NB4 (cell line): ENCODE measurements around the gene GJC1.

ENCODE experiments used
- DNase-seq: peaks from one replicate; pipeline ENCODE4 v3.0.0; 2010; ENCODE audit warnings: low read depth
- H3K4me3 ChIP-seq: one replicate; pipeline ENCODE4 v1.5.1; 2011; ENCODE audit warnings: mild to moderate bottlenecking, low read depth, low read length, moderate library complexity
- MYC ChIP-seq: IDR thresholded peaks from 2 replicates; pipeline ENCODE4 v1.6.1; 2011; ENCODE audit warnings: low read depth, low read length
- POLR2A ChIP-seq: IDR thresholded peaks from 2 replicates; pipeline ENCODE4 v1.6.1; 2011; ENCODE audit warnings: mild to moderate bottlenecking; ENCODE audit not compliant: insufficient read length; ENCODE audit errors: extremely low read depth
- TF ChIP-seq, protein P1 (sequence below): IDR thresholded peaks from one replicate; pipeline ENCODE4 v1.5.1; 2012; ENCODE audit warnings: low read depth, low read length
- TF ChIP-seq, protein P2 (sequence below): IDR thresholded peaks from 2 replicates; pipeline ENCODE4 v1.6.1; 2011; ENCODE audit warnings: low read depth, low read length

Gene GJC1

DNA sequence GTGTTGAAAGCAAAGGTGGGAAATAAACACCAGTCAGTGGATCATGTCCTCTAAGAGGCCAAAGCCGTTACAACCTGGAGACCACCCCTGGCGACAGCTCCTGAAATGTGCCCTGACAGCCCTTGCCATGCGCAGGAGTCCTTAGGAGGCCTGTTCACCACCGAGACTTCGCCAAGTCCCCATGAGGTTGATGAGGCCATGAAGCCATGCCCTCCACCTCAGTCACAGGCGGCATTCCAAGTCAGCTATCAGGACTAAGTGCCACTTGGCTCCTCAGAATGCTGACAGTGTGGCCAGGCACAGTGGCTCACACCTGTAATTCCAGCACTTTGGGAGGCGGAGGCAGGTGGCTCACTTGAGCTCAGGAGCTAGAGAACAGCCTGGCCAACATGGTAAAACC lies 44.2 kb downstream of the GJC1 start:
- no peak for DNase-seq
- TF ChIP-seq POLR2A (no peak), MYC (no peak)
- TF ChIP-seq, protein P1, sequence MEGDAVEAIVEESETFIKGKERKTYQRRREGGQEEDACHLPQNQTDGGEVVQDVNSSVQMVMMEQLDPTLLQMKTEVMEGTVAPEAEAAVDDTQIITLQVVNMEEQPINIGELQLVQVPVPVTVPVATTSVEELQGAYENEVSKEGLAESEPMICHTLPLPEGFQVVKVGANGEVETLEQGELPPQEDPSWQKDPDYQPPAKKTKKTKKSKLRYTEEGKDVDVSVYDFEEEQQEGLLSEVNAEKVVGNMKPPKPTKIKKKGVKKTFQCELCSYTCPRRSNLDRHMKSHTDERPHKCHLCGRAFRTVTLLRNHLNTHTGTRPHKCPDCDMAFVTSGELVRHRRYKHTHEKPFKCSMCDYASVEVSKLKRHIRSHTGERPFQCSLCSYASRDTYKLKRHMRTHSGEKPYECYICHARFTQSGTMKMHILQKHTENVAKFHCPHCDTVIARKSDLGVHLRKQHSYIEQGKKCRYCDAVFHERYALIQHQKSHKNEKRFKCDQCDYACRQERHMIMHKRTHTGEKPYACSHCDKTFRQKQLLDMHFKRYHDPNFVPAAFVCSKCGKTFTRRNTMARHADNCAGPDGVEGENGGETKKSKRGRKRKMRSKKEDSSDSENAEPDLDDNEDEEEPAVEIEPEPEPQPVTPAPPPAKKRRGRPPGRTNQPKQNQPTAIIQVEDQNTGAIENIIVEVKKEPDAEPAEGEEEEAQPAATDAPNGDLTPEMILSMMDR = no peak
- TF ChIP-seq, protein P2, sequence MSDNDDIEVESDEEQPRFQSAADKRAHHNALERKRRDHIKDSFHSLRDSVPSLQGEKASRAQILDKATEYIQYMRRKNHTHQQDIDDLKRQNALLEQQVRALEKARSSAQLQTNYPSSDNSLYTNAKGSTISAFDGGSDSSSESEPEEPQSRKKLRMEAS = no peak
- H3K4me3 ChIP-seq = no peak overlapping the region

DNA sequence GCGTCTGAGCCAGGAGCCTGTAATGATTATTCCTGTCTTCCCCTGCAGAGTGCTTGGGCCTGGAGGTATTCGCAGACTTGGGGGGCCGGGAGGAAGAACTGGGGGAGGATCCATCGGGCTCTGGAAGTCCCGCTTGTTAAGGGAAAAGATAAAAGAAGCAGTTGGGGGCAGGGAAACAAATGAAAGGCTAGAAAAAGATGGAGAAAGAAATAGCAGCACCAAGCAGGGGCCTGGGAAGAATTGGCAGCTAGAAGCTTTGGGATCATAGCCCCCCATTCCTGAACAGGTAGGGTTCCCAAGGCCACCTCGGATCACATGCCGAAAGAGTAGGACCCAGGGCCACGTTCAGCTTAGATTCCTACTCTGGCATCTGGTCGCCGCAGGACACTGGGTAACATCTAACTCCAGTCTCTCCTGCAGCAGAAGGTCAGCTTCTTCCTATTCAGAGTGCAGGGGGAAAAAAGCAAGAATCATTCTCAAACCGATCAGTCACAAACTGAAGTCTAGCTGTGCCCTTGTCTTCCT lies 47.7 kb downstream of the GJC1 start:
- no peak overlapping the region for H3K4me3 ChIP-seq
- DNase-seq = no peak
- no peak for TF ChIP-seq POLR2A
- TF ChIP-seq, protein P2 = no peak
- TF ChIP-seq, protein P1 = no peak
- TF ChIP-seq MYC = no peak

DNA sequence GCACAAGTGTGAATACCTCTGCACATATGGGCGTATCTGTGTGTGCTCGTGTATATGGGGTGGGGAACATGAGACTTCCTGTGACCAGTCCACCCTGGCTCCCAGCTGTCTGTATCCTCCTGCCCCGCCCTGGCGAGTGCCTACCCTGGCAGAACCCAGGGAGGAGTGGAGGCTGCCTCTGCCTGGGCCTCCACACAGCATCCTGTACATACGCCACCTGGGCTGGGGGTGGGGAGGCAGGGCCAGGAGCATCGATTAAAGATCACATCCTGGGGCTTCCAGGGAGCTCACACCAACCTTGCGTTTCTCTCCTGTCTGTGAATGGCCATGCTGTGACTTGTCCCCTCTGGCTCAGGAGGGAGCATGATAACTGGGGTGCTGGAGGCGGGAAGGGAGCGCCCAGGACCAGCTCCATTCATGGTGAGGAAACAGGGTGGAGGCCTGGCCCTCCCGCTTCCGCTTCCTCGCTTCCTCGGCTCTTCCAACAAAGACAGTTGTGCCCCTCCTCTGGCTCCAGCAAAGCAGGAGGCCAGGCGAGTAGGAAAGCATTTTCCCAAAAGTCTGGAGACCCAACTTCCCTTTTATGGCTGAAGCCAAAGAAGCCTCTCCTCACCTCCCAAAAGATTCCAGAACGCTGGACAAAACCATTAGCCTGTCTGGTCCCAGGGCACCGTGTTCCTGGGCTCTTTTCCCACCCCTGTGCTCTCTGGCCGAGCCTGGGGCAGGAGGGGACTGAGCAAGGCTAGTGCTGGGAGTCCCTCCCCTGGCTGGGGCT lies 48.3 kb downstream of the GJC1 start:
- TF ChIP-seq POLR2A = no peak
- TF ChIP-seq, protein P2 = no peak
- DNase-seq = no peak
- no peak overlapping the region for H3K4me3 ChIP-seq

DNA sequence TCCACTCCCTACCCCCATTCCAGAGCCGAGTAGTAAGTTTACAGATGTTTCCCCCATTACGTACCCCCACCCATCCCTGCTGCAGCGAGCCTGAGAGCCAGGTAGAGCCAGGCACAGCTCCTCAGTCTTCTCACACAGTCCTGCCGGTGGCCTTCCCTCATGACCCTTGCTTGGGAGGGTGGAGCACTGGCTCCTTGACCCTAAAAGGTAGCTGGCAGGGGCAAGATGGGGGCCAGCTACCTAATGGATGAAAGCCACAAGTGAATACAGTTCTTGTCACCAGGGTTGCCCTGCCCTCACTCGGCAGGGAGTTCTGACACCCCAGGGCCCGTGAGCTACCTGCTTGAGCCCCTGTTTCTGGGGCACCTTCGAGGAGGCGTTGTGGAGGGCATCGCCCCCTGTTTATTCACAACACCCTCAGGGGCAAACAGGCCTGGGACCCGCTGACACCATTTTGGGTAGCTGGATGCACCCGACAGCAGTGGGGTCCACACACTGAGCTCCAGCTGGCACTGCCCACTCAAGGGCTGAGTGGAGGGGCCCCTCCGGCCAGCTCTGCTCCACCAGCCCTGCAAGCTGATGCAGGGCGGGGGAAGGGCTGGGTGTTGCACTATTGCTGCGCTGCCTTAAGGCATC lies 49.1 kb downstream of the GJC1 start:
- TF ChIP-seq, protein P1 = no peak
- TF ChIP-seq POLR2A (no peak), MYC (no peak)
- TF ChIP-seq, protein P2 = no peak

DNA sequence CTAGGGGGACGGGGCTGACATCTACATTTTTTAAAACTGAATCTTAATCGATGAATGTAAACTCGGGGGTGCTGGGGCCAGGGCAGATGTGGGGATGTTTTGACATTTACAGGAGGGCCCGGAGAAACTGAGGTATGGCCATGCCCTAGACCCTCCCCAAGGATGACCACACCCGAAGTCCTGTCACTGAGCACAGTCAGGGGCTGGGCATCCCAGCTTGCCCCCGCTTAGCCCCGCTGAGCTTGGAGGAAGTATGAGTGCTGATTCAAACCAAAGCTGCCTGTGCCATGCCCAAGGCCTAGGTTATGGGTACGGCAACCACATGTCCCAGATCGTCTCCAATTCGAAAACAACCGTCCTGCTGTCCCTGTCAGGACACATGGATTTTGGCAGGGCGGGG lies 49.9 kb downstream of the GJC1 start:
- TF ChIP-seq POLR2A (no peak), MYC (no peak)
- TF ChIP-seq, protein P1 = no peak
- TF ChIP-seq, protein P2 = no peak
- DNase-seq = no peak
- no peak overlapping the region for H3K4me3 ChIP-seq

More for the DNA sequence above, 49.1 kb downstream of the GJC1 start:
- H3K4me3 ChIP-seq = no peak overlapping the region
- no peak for DNase-seq
